ENCODE results near the gene TCEA3.

The TCEA3 gene

GRCh38 chr1:23420778-23421177, 3.8 kb downstream of the TCEA3 start:
- H3K27ac ChIP-seq: no peak overlapping the region
- CTCF ChIA-PET: no interaction called here
- no peak for TF ChIP-seq CTCF (conservative IDR thresholded peaks at IDR 0.05; ENCODE audit: low read depth)
- DNase-seq (ENCODE audit: low spot score): no peak
- POLR2A ChIA-PET (ENCODE audit: low non-redundant PET): no interaction called here

DNA sequence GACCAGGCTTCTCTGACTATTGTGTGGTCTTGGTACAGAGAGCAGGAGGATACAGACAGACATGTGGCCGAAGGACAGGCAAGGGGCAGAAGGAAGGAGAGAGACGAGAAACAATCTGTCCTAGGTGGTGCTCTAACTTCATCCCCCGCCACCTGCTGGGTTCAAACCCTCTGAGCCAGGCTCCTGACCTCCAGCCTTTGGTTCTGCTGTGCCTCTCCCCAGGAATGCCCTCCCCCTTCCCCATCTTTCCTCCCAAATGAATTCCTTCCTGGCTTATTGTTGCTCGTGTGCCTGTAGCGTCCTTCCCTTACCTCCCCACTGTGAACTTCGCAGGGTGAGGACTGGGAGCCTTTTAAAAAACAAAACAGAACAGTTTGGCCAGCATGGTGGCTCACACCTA, 5.4 kb downstream of the TCEA3 start:
- TF ChIP-seq CTCF (conservative IDR thresholded peaks at IDR 0.05; ENCODE audit: low read depth): no peak
- DNase-seq (ENCODE audit: low spot score): no peak
- no peak overlapping the region for H3K27ac ChIP-seq
- ChIA-PET CTCF (no interaction called here), POLR2A (ENCODE audit: low non-redundant PET) (no interaction called here)

DNA sequence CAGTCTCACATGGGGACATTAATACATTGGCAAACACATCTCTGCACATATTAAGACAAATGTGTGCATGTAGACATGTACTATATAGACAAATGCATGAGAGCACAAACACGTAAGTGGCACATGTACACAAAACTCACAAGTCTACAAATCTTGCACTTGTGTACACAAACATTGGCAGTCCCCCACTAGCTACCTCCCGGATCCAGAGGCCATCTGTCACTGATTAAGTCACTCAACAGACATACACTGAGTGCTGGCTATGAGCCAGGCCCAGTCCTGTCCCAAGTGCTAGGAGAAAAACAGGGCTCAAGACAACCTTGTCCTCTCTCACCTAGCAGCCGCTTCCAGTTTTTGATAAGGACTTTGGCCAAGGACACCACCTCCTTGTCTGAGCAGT, 7.0 kb downstream of the TCEA3 start:
- POLR2A ChIA-PET (ENCODE audit: low non-redundant PET): no interaction called here
- no peak for TF ChIP-seq CTCF (conservative IDR thresholded peaks at IDR 0.05; ENCODE audit: low read depth)
- DNase-seq (ENCODE audit: low spot score): no peak
- CTCF ChIA-PET: interaction anchor here (0.6 kb wide), 2 partner anchors 13 to 47 kb away, joined by 3 to 5 read pairs; no protein-coding TSS in a partner anchor
- no peak overlapping the region for H3K27ac ChIP-seq

- peak overlapping the region; percentile 21 for H3K27ac ChIP-seq
- CTCF ChIA-PET: no interaction called here
- no peak for DNase-seq (ENCODE audit: low spot score)
- POLR2A ChIA-PET (ENCODE audit: low non-redundant PET): no interaction called here
- TF ChIP-seq CTCF (conservative IDR thresholded peaks at IDR 0.05; ENCODE audit: low read depth): no peak
Observed at GRCh38 chr1:23416964-23417363, 7.6 kb downstream of the TCEA3 start.

GRCh38 chr1:23408797-23409290, 15.7 kb downstream of the TCEA3 start:
- CTCF ChIA-PET: interaction anchor here (0.7 kb wide), 1 partner anchor 226 kb away, joined by 3 read pairs; no protein-coding TSS in a partner anchor
- no peak for TF ChIP-seq CTCF (conservative IDR thresholded peaks at IDR 0.05; ENCODE audit: low read depth)
- no peak for DNase-seq (ENCODE audit: low spot score)
- POLR2A ChIA-PET (ENCODE audit: low non-redundant PET): no interaction called here
- no peak overlapping the region for H3K27ac ChIP-seq

GRCh38 chr1:23407016-23407630, 17.4 kb downstream of the TCEA3 start:
- no peak for DNase-seq (ENCODE audit: low spot score)
- CTCF ChIA-PET: no interaction called here
- POLR2A ChIA-PET (ENCODE audit: low non-redundant PET): no interaction called here
- no peak for TF ChIP-seq CTCF (conservative IDR thresholded peaks at IDR 0.05; ENCODE audit: low read depth)
- H3K27ac ChIP-seq: no peak overlapping the region

All from RWPE1 (cell line).